ENCODE results near the gene TBRG4.
A peak's percentile ranks its signal among the peaks of the same experiment; 100 is the strongest.

The TBRG4 gene

DNA sequence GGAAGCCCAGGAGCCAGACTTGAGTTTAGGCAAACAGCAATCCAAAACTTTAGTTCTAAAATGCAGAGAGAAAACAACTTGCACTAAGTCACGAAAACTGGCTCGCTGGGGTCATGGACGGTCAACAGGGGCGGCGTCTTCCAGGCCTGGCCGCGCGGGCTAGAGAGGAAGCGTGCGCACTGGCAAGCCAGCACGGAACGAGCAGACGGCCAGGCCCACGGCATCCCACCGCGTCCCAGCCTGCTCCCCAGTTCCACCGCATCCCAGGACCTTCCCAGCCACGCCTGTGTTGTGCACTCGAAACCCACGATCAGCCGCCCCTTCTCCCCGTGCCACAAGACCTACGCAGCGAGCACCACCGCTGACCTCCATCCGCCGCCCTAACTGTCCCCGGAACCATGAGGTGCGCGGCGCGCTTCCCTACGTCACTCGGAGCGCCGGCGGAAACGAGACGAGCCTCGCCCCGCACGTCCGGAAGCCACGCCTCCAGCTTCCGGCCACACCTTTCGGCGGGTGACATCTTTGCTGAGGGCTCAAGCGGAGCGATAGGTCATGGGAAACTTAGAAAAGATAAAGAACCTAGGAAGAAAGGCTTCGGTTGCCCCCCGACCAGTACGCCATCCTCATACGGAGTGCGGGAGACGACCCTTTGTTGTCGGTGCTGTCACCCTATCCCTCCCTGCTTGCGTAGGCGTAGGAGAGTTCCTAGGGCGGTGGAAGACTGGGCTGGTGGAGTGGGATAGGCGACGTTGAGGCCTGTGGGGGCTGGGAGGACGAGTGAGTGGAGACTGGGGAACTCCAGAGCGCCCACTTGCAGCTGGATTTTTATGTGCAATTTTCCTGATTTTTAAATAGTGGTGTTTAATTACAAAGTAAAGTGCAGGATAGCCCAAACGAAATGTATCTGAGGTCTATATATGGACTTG, at the start of gene TBRG4:
TBRG4 (minus strand) TSS at position 400 of the 926 bp plus-strand sequence. CDS start 2,460 bp downstream, outside the sequence.
- Histone ChIP-seq H3K4me1 (ENCODE audit: insufficient read depth, insufficient read length) (peaks cover 3% of the 10 kb centered on the region), H3K27me3 (ENCODE audit: insufficient read depth, insufficient read length) (no peaks in the 10 kb centered on the region)
- TF ChIP-seq YY1 (IDR thresholded peaks at IDR 0.05; ENCODE audit: insufficient read depth, insufficient read length) = peak; percentile 54
- TF ChIP-seq SUZ12 (IDR thresholded peaks at IDR 0.05; ENCODE audit: extremely low read depth, insufficient read depth, insufficient read length) = no peak
- TF ChIP-seq ZNF274 (IDR thresholded peaks at IDR 0.05; ENCODE audit: low read depth, low read length) = no peak

DNA sequence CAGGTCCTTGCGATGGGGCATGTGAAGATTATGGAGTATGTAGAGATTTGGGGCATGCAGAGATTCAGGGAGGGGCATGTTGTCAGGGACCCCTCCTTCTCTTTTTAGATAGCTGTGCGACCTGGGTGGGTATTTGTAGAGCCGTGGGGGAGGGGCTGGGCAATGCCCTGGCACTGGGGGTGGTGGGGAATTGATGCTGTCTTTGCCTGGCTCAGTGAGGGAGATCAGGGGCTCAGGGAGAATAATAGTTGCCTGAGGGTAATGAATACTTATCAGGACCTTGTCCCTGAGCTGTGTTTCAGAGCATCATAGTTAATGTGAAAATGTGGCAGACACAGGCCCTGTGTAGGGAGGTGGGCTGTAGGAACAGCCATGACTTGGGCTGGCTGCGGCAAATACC, 49.6 kb upstream of the TBRG4 start:
- no peak for TF ChIP-seq YY1 (IDR thresholded peaks at IDR 0.05; ENCODE audit: insufficient read depth, insufficient read length)
- no peak for TF ChIP-seq SUZ12 (IDR thresholded peaks at IDR 0.05; ENCODE audit: extremely low read depth, insufficient read depth, insufficient read length)
- no peak for TF ChIP-seq ZNF274 (IDR thresholded peaks at IDR 0.05; ENCODE audit: low read depth, low read length)
- no peak for DNase-seq (ENCODE audit: low read depth, low spot score)
- Histone ChIP-seq H3K4me1 (ENCODE audit: insufficient read depth, insufficient read length) (no peaks in the 10 kb centered on the region), H3K4me3 (ENCODE audit: insufficient read length, low read depth) (no peak overlapping the region), H3K9ac (ENCODE audit: insufficient read length, low read depth) (no peak overlapping the region), H3K27me3 (ENCODE audit: insufficient read depth, insufficient read length) (peaks cover 34% of the 10 kb centered on the region), H3K9me3 (ENCODE audit: insufficient read depth, low read length) (peaks cover 15% of the 10 kb centered on the region), H3K36me3 (ENCODE audit: insufficient read depth, insufficient read length, low read length) (no peaks in the 10 kb centered on the region)

More for the DNA sequence above, at the start of gene TBRG4:
- DNase-seq (ENCODE audit: low read depth, low spot score) = peak; percentile 99
- Histone ChIP-seq H3K4me3 (ENCODE audit: insufficient read length, low read depth) (peak within 1 kb of the TSS; percentile 100), H3K9me3 (ENCODE audit: insufficient read depth, low read length) (no peaks in the 10 kb centered on the region), H3K36me3 (ENCODE audit: insufficient read depth, insufficient read length, low read length) (peaks cover 37% of the 10 kb centered on the region), H3K9ac (ENCODE audit: insufficient read length, low read depth) (peak within 1 kb of the TSS; percentile 100)

GRCh38 chr7:45160417-45160881, 49.0 kb upstream of the TBRG4 start:
- DNase-seq (ENCODE audit: low read depth, low spot score) = no peak
- H3K9ac ChIP-seq (ENCODE audit: insufficient read length, low read depth) = no peak overlapping the region
- TF ChIP-seq YY1 (IDR thresholded peaks at IDR 0.05; ENCODE audit: insufficient read depth, insufficient read length) (no peak), ZNF274 (IDR thresholded peaks at IDR 0.05; ENCODE audit: low read depth, low read length) (no peak), SUZ12 (IDR thresholded peaks at IDR 0.05; ENCODE audit: extremely low read depth, insufficient read depth, insufficient read length) (no peak)

GRCh38 chr7:45159296-45159695, 47.8 kb upstream of the TBRG4 start:
- no peak for TF ChIP-seq SUZ12 (IDR thresholded peaks at IDR 0.05; ENCODE audit: extremely low read depth, insufficient read depth, insufficient read length)
- TF ChIP-seq YY1 (IDR thresholded peaks at IDR 0.05; ENCODE audit: insufficient read depth, insufficient read length) = no peak
- no peak for TF ChIP-seq ZNF274 (IDR thresholded peaks at IDR 0.05; ENCODE audit: low read depth, low read length)
- no peak for DNase-seq (ENCODE audit: low read depth, low spot score)
- Histone ChIP-seq H3K9me3 (ENCODE audit: insufficient read depth, low read length) (peaks cover 8% of the 10 kb centered on the region), H3K4me1 (ENCODE audit: insufficient read depth, insufficient read length) (no peaks in the 10 kb centered on the region), H3K4me3 (ENCODE audit: insufficient read length, low read depth) (no peak overlapping the region), H3K36me3 (ENCODE audit: insufficient read depth, insufficient read length, low read length) (no peaks in the 10 kb centered on the region), H3K27me3 (ENCODE audit: insufficient read depth, insufficient read length) (peaks cover 38% of the 10 kb centered on the region), H3K9ac (ENCODE audit: insufficient read length, low read depth) (no peak overlapping the region)

More at GRCh38 chr7:45160417-45160881, 49.0 kb upstream of the TBRG4 start:
- no peaks in the 10 kb centered on the region for H3K36me3 ChIP-seq (ENCODE audit: insufficient read depth, insufficient read length, low read length)
- no peaks in the 10 kb centered on the region for H3K4me1 ChIP-seq (ENCODE audit: insufficient read depth, insufficient read length)
- no peak overlapping the region for H3K4me3 ChIP-seq (ENCODE audit: insufficient read length, low read depth)
- H3K9me3 ChIP-seq (ENCODE audit: insufficient read depth, low read length) = peaks cover 15% of the 10 kb centered on the region
- peaks cover 38% of the 10 kb centered on the region for H3K27me3 ChIP-seq (ENCODE audit: insufficient read depth, insufficient read length)

DNA sequence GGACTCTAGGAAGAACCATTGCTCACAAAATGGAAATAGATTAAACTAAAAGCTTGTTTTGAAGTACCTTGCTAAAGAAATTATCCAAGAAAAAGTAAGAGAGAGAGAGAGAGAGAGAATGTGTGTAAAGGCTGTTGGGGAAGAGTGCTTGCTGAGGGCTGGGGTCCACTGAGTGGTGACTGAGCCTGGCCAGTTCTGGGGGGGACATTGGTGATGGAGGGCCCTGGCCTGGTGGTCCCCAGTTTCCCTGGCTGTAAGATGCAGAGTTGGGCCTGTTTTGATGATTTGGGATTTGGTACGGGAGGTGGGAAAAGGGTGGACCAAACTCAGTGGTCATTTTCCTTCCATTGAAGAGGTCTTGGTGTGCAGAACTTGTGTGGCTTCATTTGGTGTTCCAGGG, 47.0 kb upstream of the TBRG4 start:
- Histone ChIP-seq H3K9ac (ENCODE audit: insufficient read length, low read depth) (no peak overlapping the region), H3K4me3 (ENCODE audit: insufficient read length, low read depth) (no peak overlapping the region), H3K36me3 (ENCODE audit: insufficient read depth, insufficient read length, low read length) (no peaks in the 10 kb centered on the region), H3K4me1 (ENCODE audit: insufficient read depth, insufficient read length) (no peaks in the 10 kb centered on the region), H3K9me3 (ENCODE audit: insufficient read depth, low read length) (no peaks in the 10 kb centered on the region), H3K27me3 (ENCODE audit: insufficient read depth, insufficient read length) (peaks cover 38% of the 10 kb centered on the region)
- no peak for DNase-seq (ENCODE audit: low read depth, low spot score)
- TF ChIP-seq YY1 (IDR thresholded peaks at IDR 0.05; ENCODE audit: insufficient read depth, insufficient read length) = no peak
- TF ChIP-seq SUZ12 (IDR thresholded peaks at IDR 0.05; ENCODE audit: extremely low read depth, insufficient read depth, insufficient read length) = no peak
- TF ChIP-seq ZNF274 (IDR thresholded peaks at IDR 0.05; ENCODE audit: low read depth, low read length) = no peak

DNA sequence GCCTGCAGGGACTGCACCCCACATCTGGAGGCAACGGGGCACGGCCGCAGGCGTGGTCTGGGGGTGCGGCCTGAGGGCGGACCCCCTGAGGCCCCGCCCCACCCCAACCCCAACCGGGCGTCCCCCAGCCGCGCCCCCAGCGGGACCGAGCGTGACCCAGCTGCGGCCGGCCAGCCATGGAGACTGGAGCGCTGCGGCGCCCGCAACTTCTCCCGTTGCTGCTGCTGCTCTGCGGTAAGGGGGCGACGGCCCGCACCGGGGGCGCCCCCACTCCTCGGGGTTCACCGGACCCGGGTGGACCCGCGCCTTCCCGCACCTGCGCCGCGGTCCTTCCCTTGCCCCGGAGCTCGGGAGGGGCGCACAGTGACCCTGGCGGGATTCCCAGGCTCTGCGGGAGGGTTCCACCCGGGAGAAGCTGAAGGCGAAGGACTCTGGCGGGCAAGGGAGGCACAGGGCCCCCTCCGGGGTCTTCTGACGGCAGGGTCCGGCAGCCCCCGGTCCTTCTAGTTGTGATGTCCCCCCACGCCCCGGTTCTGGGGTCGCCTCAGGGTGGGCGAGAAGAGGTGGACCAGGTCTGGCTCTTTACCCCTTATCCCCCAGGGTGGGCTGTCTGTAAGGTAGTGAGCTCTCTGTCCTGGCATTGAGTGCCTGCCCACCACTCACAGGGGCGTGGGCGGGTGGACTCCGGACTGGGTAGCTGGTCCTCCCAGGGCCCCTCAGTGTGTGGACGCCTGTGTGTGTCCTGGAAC, 46.3 kb upstream of the TBRG4 start, which contains the start of gene RAMP3:
RAMP3 (plus strand) TSS at position 139 of the 749 bp plus-strand sequence; CDS start at position 177, 38 bp downstream.
- Histone ChIP-seq H3K9me3 (ENCODE audit: insufficient read depth, low read length) (no peaks in the 10 kb centered on the region), H3K9ac (ENCODE audit: insufficient read length, low read depth) (peak within 1 kb of the TSS; percentile 57), H3K27me3 (ENCODE audit: insufficient read depth, insufficient read length) (peaks cover 38% of the 10 kb centered on the region), H3K4me3 (ENCODE audit: insufficient read length, low read depth) (peak within 1 kb of the TSS; percentile 38), H3K4me1 (ENCODE audit: insufficient read depth, insufficient read length) (no peaks in the 10 kb centered on the region), H3K36me3 (ENCODE audit: insufficient read depth, insufficient read length, low read length) (no peaks in the 10 kb centered on the region)
- no peak for TF ChIP-seq ZNF274 (IDR thresholded peaks at IDR 0.05; ENCODE audit: low read depth, low read length)
- TF ChIP-seq YY1 (IDR thresholded peaks at IDR 0.05; ENCODE audit: insufficient read depth, insufficient read length) = no peak
- DNase-seq (ENCODE audit: low read depth, low spot score) = no peak
